Hepatocyte (in vitro differentiated cells): Measurements from ENCODE around the gene APOA5. TPM values are rescaled to one million over a fixed set of nuclear protein-coding genes. Genes with fewer than 3 reads are reported as not detected.
A peak's percentile ranks its signal among the peaks of the same experiment; 100 is the strongest.

ENCODE experiments used
- DNase-seq: peaks from one replicate; pipeline ENCODE4 v3.0.0-alpha.2; 2016; ENCODE audit warnings: low spot score
- H2AFZ ChIP-seq: fragments of 200-600 bp; sonication (generic); 2 replicates; pipeline ENCODE4 v1.6.0; 2016; ENCODE audit warnings: antibody characterized with exemption, mild to moderate bottlenecking
- H3K27ac ChIP-seq: fragments of 200-600 bp; sonication (generic); 2 replicates; pipeline ENCODE4 v1.5.1; 2016; ENCODE audit warnings: mild to moderate bottlenecking
- H3K27me3 ChIP-seq: fragments of 200-600 bp; sonication (generic); 2 replicates; pipeline ENCODE4 v1.6.1; 2016
- H3K36me3 ChIP-seq: fragments of 200-600 bp; sonication (generic); replicated peaks from 2 replicates; pipeline ENCODE4 v1.5.1; 2016; ENCODE audit warnings: low read depth; ENCODE audit not compliant: insufficient read depth
- H3K4me1 ChIP-seq: fragments of 200-600 bp; sonication (generic); 2 replicates; pipeline ENCODE4 v1.5.1; 2016; ENCODE audit warnings: mild to moderate bottlenecking, moderate library complexity; ENCODE audit not compliant: insufficient read depth
- H3K4me2 ChIP-seq: fragments of 200-600 bp; sonication (generic); 2 replicates; pipeline ENCODE4 v1.6.0; 2016
- H3K4me3 ChIP-seq: fragments of 200-600 bp; sonication (generic); 2 replicates; pipeline ENCODE4 v1.5.1; 2016; ENCODE audit warnings: mild to moderate bottlenecking
- H3K79me2 ChIP-seq: fragments of 200-600 bp; sonication (generic); 2 replicates; pipeline ENCODE4 v1.6.0; 2017; ENCODE audit warnings: mild to moderate bottlenecking
- H3K9me2 ChIP-seq: fragments of 200-600 bp; sonication (generic); replicated peaks from 2 replicates; pipeline ENCODE4 v1.6.0; 2017; ENCODE audit warnings: mild to moderate bottlenecking; ENCODE audit not compliant: insufficient read depth
- H3K9me3 ChIP-seq: fragments of 200-600 bp; sonication (generic); 2 replicates; pipeline ENCODE4 v1.5.1; 2016; ENCODE audit warnings: low read depth, mild to moderate bottlenecking
- H4K20me1 ChIP-seq: fragments of 200-600 bp; sonication (generic); 2 replicates; pipeline ENCODE4 v1.6.0; 2016; ENCODE audit warnings: mild to moderate bottlenecking; ENCODE audit not compliant: insufficient read depth, poor library complexity, severe bottlenecking
- EZH2 ChIP-seq: fragments of 200-600 bp; sonication (generic); IDR thresholded peaks from 2 replicates; pipeline ENCODE4 v1.6.1; 2016; ENCODE audit warnings: antibody characterized with exemption, mild to moderate bottlenecking, borderline replicate concordance
- EZH2phosphoT487 ChIP-seq: fragments of 200-600 bp; sonication (generic); IDR thresholded peaks from one replicate; pipeline ENCODE4 v1.6.1; 2018; ENCODE audit warnings: antibody characterized with exemption, mild to moderate bottlenecking, low read depth, moderate library complexity; ENCODE audit not compliant: unreplicated experiment, severe bottlenecking
- WGBS: methylation state at CpG from one replicate; pipeline ENCODE4 v1.1.6; 2016; ENCODE audit warnings: low lambda C conversion rate; ENCODE audit errors: missing lambda C conversion rate; 5-methylcytosine and 5-hydroxymethylcytosine counted together
- polyA plus RNA-seq: library from polyadenylated mRNA; unstranded; fragments of >200 nt; fragmentation: Nextera tagmentation; extraction: Ambion mirVana; gene quantifications from 2 replicates; pipeline ENCODE4 v1.2.1, GENCODE V29; 2016
- total RNA-seq: library from RNA; depleted of rRNA; stranded (reverse); fragments of >200 nt; gene quantifications from 2 replicates; pipeline ENCODE4 v1.2.3, GENCODE V29; 2014
- TF ChIP-seq, protein P1 (sequence below): fragments of 200-600 bp; sonication (generic); IDR thresholded peaks from 2 replicates; pipeline ENCODE4 v1.5.1; 2016; ENCODE audit warnings: antibody characterized with exemption, mild to moderate bottlenecking; ENCODE audit not compliant: poor library complexity

APOA5 gene
- 16.3 and 20.3 TPM in 2 replicates for total RNA-seq
- 13.4 and 14.6 TPM in 2 replicates for polyA plus RNA-seq

- no peak for DNase-seq
- H4K20me1 ChIP-seq, result no peaks in the 10 kb centered on the region
- TF ChIP-seq, protein P1, sequence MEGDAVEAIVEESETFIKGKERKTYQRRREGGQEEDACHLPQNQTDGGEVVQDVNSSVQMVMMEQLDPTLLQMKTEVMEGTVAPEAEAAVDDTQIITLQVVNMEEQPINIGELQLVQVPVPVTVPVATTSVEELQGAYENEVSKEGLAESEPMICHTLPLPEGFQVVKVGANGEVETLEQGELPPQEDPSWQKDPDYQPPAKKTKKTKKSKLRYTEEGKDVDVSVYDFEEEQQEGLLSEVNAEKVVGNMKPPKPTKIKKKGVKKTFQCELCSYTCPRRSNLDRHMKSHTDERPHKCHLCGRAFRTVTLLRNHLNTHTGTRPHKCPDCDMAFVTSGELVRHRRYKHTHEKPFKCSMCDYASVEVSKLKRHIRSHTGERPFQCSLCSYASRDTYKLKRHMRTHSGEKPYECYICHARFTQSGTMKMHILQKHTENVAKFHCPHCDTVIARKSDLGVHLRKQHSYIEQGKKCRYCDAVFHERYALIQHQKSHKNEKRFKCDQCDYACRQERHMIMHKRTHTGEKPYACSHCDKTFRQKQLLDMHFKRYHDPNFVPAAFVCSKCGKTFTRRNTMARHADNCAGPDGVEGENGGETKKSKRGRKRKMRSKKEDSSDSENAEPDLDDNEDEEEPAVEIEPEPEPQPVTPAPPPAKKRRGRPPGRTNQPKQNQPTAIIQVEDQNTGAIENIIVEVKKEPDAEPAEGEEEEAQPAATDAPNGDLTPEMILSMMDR, result no peak
- TF ChIP-seq EZH2 (no peak), EZH2phosphoT487 (no peak)
- no peaks in the 10 kb centered on the region for H3K9me2 ChIP-seq
- H3K27me3 ChIP-seq, result no peaks in the 10 kb centered on the region
- H3K4me1 ChIP-seq, result peaks cover 10% of the 10 kb centered on the region
- H2AFZ ChIP-seq, result no peak within 1 kb of the TSS
- 96% methylated on average over 7 of the region's 7 CpGs for WGBS
- H3K4me2 ChIP-seq, result peak within 1 kb of the TSS; percentile 61
- H3K9me3 ChIP-seq, result no peaks in the 10 kb centered on the region
- peaks cover 10% of the 10 kb centered on the region for H3K79me2 ChIP-seq
- no peaks in the 10 kb centered on the region for H3K36me3 ChIP-seq
- H3K4me3 ChIP-seq, result no peak within 1 kb of the TSS
- H3K27ac ChIP-seq, result no peak within 1 kb of the TSS
Measured at GRCh38 chr11:116791813-116792143, at the start of gene APOA5. TSS of gene APOA5 (minus strand) at chr11:116791879. CDS start at chr11:116791860, 19 bp downstream.

GRCh38 chr11:116840746-116841296 is 49.1 kb upstream of the APOA5 start:
- WGBS, result 83% methylated on average over 9 of the region's 9 CpGs
- H3K27ac ChIP-seq, result no peak overlapping the region

GRCh38 chr11:116840224-116840745 is 48.6 kb upstream of the APOA5 start:
- no peak for DNase-seq
- peaks cover 32% of the 10 kb centered on the region for H3K4me1 ChIP-seq
- 70% methylated on average over 6 of the region's 6 CpGs for WGBS
- no peaks in the 10 kb centered on the region for H3K9me2 ChIP-seq
- H3K79me2 ChIP-seq, result peaks cover 3% of the 10 kb centered on the region
- H3K36me3 ChIP-seq, result no peaks in the 10 kb centered on the region
- H3K9me3 ChIP-seq, result no peaks in the 10 kb centered on the region
- H2AFZ ChIP-seq, result no peak overlapping the region
- H3K27me3 ChIP-seq, result no peaks in the 10 kb centered on the region
- no peak overlapping the region for H3K4me3 ChIP-seq
- no peaks in the 10 kb centered on the region for H4K20me1 ChIP-seq
- no peak overlapping the region for H3K27ac ChIP-seq
- TF ChIP-seq, protein P1, result peak; percentile 2
- TF ChIP-seq EZH2phosphoT487, result no peak
- H3K4me2 ChIP-seq, result no peak overlapping the region

More at GRCh38 chr11:116840746-116841296, 49.1 kb upstream of the APOA5 start:
- Histone ChIP-seq H3K79me2 (peaks cover 3% of the 10 kb centered on the region), H2AFZ (no peak overlapping the region), H3K9me2 (no peaks in the 10 kb centered on the region), H3K36me3 (no peaks in the 10 kb centered on the region), H3K4me3 (no peak overlapping the region), H3K9me3 (no peaks in the 10 kb centered on the region), H3K4me1 (peaks cover 27% of the 10 kb centered on the region), H4K20me1 (no peaks in the 10 kb centered on the region), H3K27me3 (no peaks in the 10 kb centered on the region), H3K4me2 (no peak overlapping the region)
- TF ChIP-seq EZH2 (no peak), EZH2phosphoT487 (no peak)
- TF ChIP-seq, protein P1, result no peak
- no peak for DNase-seq
